Measurements from ENCODE around the gene CACNB2.

CACNB2 gene

DNA sequence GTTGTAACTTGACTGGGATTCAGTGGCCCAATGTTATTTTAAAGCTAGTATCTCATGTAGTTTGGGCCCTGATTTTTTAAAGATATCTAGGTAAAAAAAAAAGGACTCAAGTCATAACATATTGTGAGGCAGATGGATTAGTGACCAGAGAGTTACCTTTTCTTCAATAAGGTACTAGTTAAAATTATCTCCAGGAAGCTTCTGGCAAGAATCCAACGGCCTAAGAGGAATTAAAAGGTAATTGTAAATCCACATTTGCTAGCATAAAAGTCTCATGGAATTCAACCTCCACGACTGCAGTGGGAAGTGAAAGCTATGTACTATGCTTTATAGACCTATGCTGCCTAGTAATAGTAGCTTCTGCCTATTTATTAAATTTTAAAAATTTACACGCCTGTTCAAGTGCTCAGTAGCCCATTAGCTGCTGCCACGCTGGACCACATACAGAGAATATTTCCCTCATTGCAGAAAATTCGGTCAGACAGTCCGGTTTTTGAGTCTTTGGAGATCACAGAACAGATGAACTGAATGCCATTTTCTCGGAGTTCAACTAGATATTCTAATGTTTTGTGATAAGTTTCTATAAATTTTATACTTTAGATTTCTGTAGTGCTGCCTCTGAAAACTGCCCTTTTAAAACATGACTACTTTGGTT, 392.8 kb downstream of the CACNB2 start:
- TF ChIP-seq, protein P1, sequence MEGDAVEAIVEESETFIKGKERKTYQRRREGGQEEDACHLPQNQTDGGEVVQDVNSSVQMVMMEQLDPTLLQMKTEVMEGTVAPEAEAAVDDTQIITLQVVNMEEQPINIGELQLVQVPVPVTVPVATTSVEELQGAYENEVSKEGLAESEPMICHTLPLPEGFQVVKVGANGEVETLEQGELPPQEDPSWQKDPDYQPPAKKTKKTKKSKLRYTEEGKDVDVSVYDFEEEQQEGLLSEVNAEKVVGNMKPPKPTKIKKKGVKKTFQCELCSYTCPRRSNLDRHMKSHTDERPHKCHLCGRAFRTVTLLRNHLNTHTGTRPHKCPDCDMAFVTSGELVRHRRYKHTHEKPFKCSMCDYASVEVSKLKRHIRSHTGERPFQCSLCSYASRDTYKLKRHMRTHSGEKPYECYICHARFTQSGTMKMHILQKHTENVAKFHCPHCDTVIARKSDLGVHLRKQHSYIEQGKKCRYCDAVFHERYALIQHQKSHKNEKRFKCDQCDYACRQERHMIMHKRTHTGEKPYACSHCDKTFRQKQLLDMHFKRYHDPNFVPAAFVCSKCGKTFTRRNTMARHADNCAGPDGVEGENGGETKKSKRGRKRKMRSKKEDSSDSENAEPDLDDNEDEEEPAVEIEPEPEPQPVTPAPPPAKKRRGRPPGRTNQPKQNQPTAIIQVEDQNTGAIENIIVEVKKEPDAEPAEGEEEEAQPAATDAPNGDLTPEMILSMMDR (IDR thresholded peaks at IDR 0.05; ENCODE audit: low read depth, low read length, missing control alignments): no peak
- no peak for DNase-seq (ENCODE audit: low read depth)
- in situ Hi-C loops (cut with HindIII; ENCODE audit: low sequenced_read_pairs): loop anchor here (10.0 kb wide), 1 partner anchor 72 kb away; no protein-coding TSS in a partner anchor
- H3K4me3 ChIP-seq (ENCODE audit: low read depth, low read length): no peak overlapping the region

GRCh38 chr10:18533896-18534295, 393.7 kb downstream of the CACNB2 start:
- in situ Hi-C loops (cut with HindIII; ENCODE audit: low sequenced_read_pairs): loop anchor here (10.0 kb wide), 1 partner anchor 71 kb away; no protein-coding TSS in a partner anchor
- no peak overlapping the region for H3K4me3 ChIP-seq (ENCODE audit: low read depth, low read length)
- TF ChIP-seq, protein P1 (IDR thresholded peaks at IDR 0.05; ENCODE audit: low read depth, low read length, missing control alignments): no peak
- no peak for DNase-seq (ENCODE audit: low read depth)

GRCh38 chr10:18539335-18539734, 399.1 kb downstream of the CACNB2 start:
- in situ Hi-C loops (cut with HindIII; ENCODE audit: low sequenced_read_pairs): loop anchor here (10.0 kb wide), 1 partner anchor 65 kb away; no protein-coding TSS in a partner anchor
- no peak overlapping the region for H3K4me3 ChIP-seq (ENCODE audit: low read depth, low read length)
- no peak for DNase-seq (ENCODE audit: low read depth)
- TF ChIP-seq, protein P1 (IDR thresholded peaks at IDR 0.05; ENCODE audit: low read depth, low read length, missing control alignments): no peak

DNA sequence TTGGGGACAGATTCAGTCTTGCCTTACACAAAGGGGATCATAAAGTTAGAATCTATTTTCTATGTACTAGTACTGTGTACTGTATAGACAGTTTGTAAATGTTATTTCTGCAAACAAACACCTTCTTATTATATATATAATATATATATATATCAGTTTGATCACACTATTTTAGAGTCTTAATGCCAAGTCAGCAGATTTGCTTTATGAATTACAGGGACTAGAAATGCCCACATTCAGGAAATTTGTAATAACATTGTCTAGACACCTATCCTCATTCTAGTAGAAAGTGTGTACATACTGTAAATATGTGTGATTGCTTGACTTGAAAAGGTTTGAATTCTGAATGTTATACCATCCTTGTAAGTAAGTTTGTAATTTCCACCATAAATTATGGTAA, 400.0 kb downstream of the CACNB2 start:
- H3K4me3 ChIP-seq (ENCODE audit: low read depth, low read length): no peak overlapping the region
- in situ Hi-C loops (cut with HindIII; ENCODE audit: low sequenced_read_pairs): no loop called here
- no peak for DNase-seq (ENCODE audit: low read depth)
- TF ChIP-seq, protein P1 (IDR thresholded peaks at IDR 0.05; ENCODE audit: low read depth, low read length, missing control alignments): no peak

DNA sequence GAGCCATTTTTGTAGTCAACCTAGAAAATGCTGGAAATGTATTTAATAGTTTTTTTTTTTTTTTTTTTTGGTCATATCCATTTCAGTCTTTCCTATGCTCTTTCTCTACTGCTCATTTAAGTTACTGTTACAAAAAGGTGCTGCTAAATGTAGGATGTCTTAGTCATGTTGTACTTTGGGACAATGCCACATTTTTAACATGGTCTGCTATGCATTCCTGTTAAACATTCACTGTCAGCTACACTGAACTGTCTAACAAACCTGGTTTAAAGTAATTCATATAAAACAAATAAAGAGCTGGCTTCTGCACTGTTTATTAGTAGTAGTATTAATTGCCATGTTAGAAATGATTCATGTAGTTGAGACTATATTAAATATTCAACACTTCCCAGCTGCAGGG, 402.6 kb downstream of the CACNB2 start:
- in situ Hi-C loops (cut with HindIII; ENCODE audit: low sequenced_read_pairs): no loop called here
- TF ChIP-seq, protein P1 (IDR thresholded peaks at IDR 0.05; ENCODE audit: low read depth, low read length, missing control alignments): no peak
- no peak overlapping the region for H3K4me3 ChIP-seq (ENCODE audit: low read depth, low read length)
- DNase-seq (ENCODE audit: low read depth): peak; percentile 62

DNA sequence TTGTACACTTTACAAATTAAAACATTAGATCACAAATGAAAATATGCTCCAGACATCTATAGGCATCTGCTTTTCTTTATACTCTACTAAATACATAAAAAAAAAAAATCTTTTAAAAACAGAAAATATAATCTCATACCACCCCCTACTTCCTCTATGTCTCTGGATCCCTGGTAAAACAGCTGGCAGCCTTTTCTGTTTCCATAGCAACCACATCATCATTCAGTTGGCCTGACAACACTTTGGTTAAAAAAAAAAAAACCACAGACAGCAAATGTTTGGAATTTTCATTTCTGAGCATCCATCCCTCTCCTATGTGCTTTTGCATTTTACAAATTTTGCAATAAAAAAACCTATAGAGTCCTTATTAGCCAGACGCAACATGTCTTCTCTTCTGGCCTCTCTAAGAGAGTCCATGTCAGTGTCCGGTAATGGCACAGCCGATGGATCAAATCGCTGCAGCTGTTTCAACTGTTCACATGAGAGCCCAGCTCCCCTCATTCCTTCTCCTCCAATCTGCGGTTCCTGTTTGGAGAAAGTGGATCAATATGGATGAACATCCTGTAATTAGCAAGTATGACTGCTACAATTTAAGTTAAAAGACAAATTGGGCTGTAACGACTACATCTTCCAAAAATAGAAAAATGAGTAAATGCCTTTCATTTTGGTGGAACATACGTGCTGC, 405.5 kb downstream of the CACNB2 start:
- in situ Hi-C loops (cut with HindIII; ENCODE audit: low sequenced_read_pairs): no loop called here
- TF ChIP-seq, protein P1 (IDR thresholded peaks at IDR 0.05; ENCODE audit: low read depth, low read length, missing control alignments): no peak
- H3K4me3 ChIP-seq (ENCODE audit: low read depth, low read length): no peak overlapping the region
- peak; percentile 27 for DNase-seq (ENCODE audit: low read depth)

Data from astrocyte of the cerebellum (primary cell).